NCI-H1105 (cell line): ENCODE results near the gene MT1X.
A peak's percentile ranks its signal among the peaks of the same experiment; 100 is the strongest.
"Not testable (repeated sequence)": the region's sequence is repeated elsewhere in the genome, so short reads cannot be mapped to it uniquely, and the experiment has no call there.

ENCODE experiments used
- DNase-seq: peaks from one replicate; lab custom pipeline; 2025; lab: John Stamatoyannopoulos, UW

The MT1X gene

GRCh38 chr16:56657555-56658326 lies 24.5 kb upstream of the MT1X start, which contains the start of gene MT1F:
Gene MT1F (plus strand): TSS chr16:56657959. CDS start chr16:56658059, 100 bp downstream.
- DNase-seq = peak; percentile 41

- no peak for DNase-seq
These were observed 23.9 kb upstream of the MT1X start for GRCh38 chr16:56658327-56658875.

- no peak for DNase-seq
These were observed 19.6 kb upstream of the MT1X start for GRCh38 chr16:56662357-56663354.

DNA sequence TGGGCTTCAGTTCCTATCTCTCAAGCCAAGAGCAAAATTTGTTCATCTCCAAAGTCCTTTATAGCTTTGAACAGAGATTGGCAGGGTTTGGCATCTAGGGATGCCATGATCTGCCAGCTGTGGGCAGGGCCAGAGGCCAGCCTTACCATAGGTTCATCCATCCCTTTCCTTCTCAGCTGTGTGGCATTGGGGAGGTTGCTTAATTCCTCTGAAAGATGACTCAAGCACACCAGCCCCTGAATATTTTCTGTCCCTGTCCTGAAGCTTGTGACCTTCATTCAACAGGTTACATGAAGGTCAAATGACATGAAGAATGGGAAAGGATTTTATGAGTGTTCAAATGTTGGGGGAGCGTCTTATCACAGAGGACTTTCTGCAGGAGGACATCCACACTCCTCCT lies 17.8 kb upstream of the MT1X start:
- no peak for DNase-seq

DNA sequence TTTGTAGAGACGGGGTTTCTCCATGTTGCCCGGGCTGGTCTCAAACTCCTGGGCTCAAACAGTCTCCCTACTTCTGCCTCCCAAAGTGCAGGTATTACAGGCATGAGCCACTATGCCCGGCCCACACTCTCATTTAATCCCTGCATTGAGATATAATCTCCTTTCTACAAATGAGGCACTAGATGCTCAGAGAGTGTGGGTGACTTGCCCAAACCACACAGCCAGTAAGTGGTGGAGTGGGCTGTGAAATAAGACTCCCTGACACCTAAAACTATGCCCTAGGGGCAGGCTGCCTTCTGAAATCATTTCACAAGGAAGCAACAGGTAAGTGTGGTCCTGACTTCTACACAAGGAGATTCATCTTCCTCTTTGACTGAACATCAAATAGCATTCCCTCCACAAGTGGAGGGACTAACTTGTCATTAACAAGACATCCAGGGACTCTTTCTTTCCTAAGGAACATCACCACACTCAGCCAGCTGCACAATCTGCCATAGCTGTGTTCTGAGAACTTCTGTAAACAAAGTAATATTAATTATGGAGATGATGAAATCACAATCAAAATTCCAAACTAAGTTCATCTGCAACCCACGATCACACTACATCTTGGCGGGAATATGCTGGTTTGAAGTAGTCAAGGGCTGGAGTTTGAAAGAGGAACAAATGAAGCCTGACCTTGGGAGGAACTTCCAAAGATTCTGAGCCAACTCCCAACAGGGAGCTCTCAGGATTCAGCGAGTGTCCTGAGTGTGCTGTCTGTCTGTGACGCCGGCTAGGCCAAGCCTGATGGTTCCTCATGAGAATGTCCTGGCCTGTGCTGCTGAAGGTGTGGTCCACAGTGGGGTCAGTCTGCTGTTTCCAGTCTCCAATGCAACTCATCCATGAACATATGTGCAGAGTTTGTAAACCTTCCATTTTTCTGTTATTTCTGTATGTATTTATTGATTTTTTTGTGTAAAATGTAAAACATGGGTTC lies 16.7 kb upstream of the MT1X start:
- not testable (repeated sequence) for DNase-seq

GRCh38 chr16:56667581-56668571 lies 14.4 kb upstream of the MT1X start, which contains the start of gene MT1G:
Gene MT1G (minus strand): TSS chr16:56668065. CDS start chr16:56667993, 72 bp downstream.
- no peak for DNase-seq

GRCh38 chr16:56669005-56669839 lies 13.0 kb upstream of the MT1X start, which contains the start of gene MT1H:
Gene MT1H (plus strand): TSS chr16:56669814. CDS start chr16:56669885, 71 bp downstream.
- DNase-seq = no peak

DNA sequence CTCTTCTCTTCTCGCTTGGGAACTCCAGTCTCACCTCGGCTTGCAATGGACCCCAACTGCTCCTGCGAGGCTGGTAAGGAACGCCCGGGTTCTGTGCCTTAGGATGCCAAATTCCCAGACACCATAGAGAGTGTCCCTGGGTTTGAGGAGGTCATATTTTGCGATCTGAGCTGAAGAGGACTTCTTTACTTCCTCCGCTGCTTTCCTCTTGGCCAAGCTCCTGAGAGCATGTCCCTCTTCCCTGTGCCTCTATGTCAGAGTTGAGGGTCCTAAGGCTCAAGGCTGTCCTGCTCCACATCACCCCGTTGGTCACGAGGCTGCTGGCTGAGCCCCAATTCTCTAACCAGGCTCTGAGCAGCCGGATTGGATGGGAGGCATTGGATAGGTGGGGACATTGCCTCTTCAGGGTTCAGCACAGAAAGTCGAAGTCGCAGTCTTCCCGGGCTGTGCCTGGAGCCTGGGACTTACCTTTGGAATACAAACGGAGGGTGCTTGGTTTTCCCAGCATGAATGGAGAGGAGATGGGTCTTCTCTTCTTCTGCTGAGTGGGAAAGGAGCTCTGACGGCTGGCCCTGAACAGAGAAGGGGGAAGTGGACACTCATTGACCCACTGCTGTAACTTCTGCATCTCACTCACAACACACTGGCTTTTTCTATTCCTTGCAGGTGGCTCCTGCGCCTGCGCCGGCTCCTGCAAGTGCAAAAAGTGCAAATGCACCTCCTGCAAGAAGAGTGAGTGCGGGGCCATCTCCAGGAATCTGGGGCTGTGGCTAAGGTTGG lies 12.2 kb upstream of the MT1X start:
- no peak for DNase-seq

DNA sequence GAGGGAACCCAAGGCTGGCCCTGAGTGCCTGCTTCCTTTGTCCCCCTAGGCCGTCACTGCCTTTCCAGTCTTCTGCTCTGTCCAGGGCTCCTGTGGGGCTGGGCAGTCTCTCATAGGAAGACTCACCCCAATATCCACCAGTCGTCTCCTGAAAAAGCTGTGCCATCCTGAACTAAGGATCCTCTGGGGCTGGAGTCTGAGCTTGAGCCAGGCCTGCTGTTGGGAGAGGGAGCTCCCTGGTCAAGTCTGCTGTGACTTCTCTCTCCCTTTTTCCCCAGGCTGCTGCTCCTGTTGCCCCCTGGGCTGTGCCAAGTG lies 11.7 kb upstream of the MT1X start:
- DNase-seq = no peak

- not testable (repeated sequence) for DNase-seq
These were observed 10.6 kb upstream of the MT1X start for GRCh38 chr16:56671691-56672090.

DNA sequence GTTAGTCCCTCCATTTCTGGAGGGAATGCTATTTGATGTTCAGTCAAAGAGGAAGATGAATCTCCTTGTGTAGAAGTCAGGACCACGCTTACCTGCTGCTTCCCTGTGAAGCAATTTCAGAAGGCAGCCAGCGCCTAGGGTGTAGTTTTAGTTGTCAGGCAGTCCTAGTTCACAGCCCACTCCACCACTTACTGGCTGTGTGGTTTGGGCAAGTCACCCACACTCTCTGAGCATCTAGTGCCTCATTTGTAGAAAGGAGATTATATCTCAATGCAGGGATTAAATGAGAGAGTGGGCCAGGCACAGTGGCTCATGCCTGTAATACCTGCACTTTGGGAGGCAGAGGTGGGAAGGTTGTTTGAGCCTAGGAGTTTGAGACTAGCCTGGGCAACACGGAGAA lies 10.1 kb upstream of the MT1X start:
- not testable (repeated sequence) for DNase-seq

DNA sequence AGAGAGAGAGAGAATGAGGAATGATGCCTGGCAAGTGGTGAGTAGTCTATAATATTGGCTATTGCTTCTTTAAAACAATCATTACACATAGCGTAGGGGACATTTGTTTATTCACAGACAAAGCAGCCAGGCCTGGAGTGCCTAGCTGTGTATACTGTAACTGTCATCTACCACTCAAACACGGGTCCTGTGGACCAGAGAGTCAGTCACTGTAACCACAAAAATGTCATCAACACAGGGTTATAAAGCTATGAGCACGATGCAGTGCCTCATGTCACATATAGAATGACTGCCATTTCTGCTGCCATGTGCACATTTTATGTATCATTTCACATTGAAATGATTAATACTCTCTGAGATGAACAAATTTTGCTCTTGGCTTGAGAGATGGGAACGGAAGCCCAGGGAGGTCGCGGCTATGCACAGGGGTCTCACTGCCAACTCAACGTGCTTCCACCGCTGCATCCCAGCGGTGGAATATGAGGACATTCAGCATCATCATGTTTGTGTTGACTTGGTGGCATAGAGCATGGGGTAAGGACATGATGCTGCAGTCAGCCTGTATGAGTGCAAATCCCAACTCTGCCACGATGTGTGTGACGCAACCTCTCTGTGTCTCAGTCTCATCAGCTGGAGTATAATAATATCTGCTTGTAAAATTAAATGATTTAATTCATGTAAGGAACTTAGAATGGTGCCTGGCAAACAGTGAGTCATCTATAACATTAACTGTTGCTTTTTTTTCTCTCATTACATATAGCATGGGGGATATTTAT lies 9.3 kb upstream of the MT1X start:
- no peak for DNase-seq

- DNase-seq = no peak
These were observed 8.3 kb upstream of the MT1X start for GRCh38 chr16:56673921-56674320.

DNA sequence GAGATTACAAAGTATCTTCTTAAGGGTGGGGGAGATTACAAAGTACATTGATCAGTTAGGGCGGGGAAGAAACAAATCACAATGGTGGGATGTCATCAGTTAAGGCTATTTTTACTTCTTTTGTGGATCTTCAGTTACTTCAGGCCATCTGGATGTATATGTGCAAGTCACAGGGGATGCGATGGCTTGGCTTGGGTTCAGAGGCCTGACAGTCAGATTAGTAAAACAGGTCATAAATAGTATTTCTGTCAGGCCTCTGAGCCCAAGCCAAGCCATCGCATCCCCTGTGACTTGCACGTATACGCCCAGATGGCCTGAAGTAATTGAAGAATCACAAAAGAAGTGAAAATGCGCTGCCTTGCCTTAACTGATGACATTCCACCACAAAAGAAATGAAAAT lies 7.7 kb upstream of the MT1X start:
- DNase-seq = not testable (repeated sequence)

GRCh38 chr16:56675685-56676210 lies 6.5 kb upstream of the MT1X start:
- no peak for DNase-seq

GRCh38 chr16:56677474-56677873 lies 4.8 kb upstream of the MT1X start:
- no peak for DNase-seq

DNA sequence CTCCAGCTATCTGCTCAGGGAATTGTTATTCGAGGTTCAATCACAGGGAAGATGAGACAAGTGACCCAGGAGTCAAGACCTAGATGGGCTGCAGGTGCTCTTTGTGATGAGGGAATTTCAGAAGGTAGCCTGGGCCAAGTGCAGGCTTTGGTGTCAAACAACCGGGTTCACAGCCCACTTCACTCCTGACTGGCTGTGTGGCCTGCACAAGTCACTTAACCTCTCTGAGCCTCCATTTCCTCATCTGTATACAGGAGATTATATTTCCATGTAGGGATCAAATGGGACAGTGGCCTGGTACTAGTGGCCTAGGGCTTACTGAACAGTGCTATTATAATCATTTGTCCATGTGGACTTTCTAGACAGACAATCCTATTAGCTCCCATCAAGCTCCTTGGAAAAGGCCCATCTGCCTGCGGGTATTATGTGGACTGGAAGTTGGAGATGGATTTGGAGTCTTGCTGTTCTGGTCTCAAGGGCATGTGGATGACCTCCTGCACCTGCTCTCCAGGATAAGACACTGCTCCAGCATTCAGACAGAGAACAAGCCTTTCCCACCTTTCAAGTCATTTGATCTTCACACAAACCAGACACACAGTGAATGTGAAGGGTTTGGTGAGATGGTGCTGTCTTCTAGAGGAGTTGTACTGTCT lies 3.1 kb upstream of the MT1X start:
- DNase-seq = no peak
